HCEC 1CT (cell line): ENCODE results near the gene PEX11B.

Experiments used
- DNase-seq: peaks from one replicate; pipeline ENCODE4 v3.0.0-alpha.2; 2017

The PEX11B gene

GRCh38 chr1:145868232-145868631 lies 50.3 kb downstream of the PEX11B start:
- no peak for DNase-seq

GRCh38 chr1:145863282-145864018 lies 55.1 kb downstream of the PEX11B start:
- no peak for DNase-seq
